Calu3 (cell line): ENCODE data around the gene CAPN15. TPM values are rescaled to one million over a fixed set of nuclear protein-coding genes. Genes with fewer than 3 reads are reported as not detected.
A peak's percentile ranks its signal among the peaks of the same experiment; 100 is the strongest.

ENCODE experiments used
- BruUV-seq: library from RNA; stranded (reverse); fragments of 400-500 nt; replicated peaks from 2 replicates; lab custom pipeline; 2021; lab: Mats Ljungman, UMichigan
- CTCF ChIA-PET: fragments of 300-600 bp; sonication (Branson Sonifier 250); formaldehyde crosslinking; loops from one replicate; lab custom pipeline; 2022; ENCODE audit warnings: antibody characterized with exemption; lab: Charles Lee
- DNase-seq: peaks from one replicate; pipeline ENCODE4 v3.0.0; 2022
- H3K27ac Mint-ChIP-seq: one replicate; pipeline ENCODE4 v1.8.0; 2022; ENCODE audit warnings: mixed read lengths; ENCODE audit not compliant: unreplicated experiment
- H3K27me3 Mint-ChIP-seq: one replicate; pipeline ENCODE4 v1.8.0; 2022; ENCODE audit warnings: mixed read lengths; ENCODE audit not compliant: unreplicated experiment
- H3K36me3 Mint-ChIP-seq: one replicate; pipeline ENCODE4 v1.8.0; 2022; ENCODE audit warnings: mild to moderate bottlenecking, moderate library complexity, mixed read lengths; ENCODE audit not compliant: insufficient read depth, unreplicated experiment
- H3K4me1 Mint-ChIP-seq: one replicate; pipeline ENCODE4 v1.8.0; 2022; ENCODE audit warnings: mild to moderate bottlenecking, low read depth, mixed read lengths; ENCODE audit not compliant: unreplicated experiment
- H3K4me3 Mint-ChIP-seq: one replicate; pipeline ENCODE4 v1.8.0; 2022; ENCODE audit warnings: mild to moderate bottlenecking, low read depth, moderate library complexity, mixed read lengths; ENCODE audit not compliant: unreplicated experiment
- H3K9me3 Mint-ChIP-seq: one replicate; pipeline ENCODE4 v1.8.0; 2022; ENCODE audit warnings: low read depth, mixed read lengths; ENCODE audit not compliant: unreplicated experiment
- intact Hi-C: fragments of 100-400 bp; cut with micrococcal nuclease; formaldehyde crosslinking; loops from one replicate; pipeline ENCODE4 v1.10.0; 2022; ENCODE audit not compliant: unreplicated experiment
- total RNA-seq: library from RNA; stranded (reverse); gene quantifications from 2 replicates; pipeline ENCODE4 v1.2.3, GENCODE V29; 2022
- TF ChIP-seq, protein P1 (sequence below): fragments of 200-600 bp; IDR thresholded peaks from one replicate; pipeline ENCODE4 v1.8.0; 2022; ENCODE audit warnings: antibody characterized with exemption; ENCODE audit not compliant: unreplicated experiment

Gene CAPN15
- total RNA-seq, 1 experiment from 2014 or later = 108 TPM

DNA sequence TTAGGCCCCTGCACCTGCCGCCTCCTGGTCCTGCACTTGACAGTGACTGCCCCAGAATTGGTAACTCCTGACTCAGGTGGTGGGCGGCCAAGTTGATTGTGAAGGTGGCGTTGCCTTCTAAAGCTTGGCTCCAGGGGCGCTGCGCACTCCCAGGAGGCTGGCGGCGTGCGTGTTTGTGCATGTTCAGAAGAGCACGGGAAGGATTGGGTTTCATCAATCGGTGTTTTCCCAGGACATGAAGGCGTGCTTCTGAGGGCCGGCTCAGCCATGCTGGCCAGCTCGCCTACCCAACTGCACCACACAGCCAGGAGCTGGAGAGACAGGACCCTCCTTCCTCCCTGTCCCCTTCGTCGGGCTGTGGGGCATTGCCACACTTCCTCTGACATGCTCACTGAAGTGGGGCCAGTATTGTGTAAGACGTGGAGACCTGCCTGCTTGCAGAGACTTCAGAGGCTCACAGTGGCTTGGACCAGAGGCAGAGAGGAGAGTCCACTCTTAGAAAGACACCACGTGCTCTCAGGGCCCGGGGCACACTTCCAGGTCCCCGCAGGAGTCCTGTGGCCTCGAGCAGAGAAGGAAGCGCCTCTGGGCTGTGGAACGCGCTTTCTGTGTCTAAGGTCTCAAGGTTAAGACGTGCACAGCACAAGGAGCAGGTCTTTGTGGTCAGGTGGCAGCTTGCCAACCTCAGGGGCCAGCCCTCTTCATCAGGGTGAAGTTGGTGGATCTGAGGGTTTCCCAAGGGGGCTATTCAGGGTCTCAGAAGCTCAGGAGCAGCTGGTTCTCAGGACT lies 65.2 kb downstream of the CAPN15 start:
- H3K4me1 Mint-ChIP-seq = peaks cover 59% of the 10 kb centered on the region
- no TSS peak for BruUV-seq
- H3K4me3 Mint-ChIP-seq = peak overlapping the region; percentile 92
- TF ChIP-seq, protein P1, sequence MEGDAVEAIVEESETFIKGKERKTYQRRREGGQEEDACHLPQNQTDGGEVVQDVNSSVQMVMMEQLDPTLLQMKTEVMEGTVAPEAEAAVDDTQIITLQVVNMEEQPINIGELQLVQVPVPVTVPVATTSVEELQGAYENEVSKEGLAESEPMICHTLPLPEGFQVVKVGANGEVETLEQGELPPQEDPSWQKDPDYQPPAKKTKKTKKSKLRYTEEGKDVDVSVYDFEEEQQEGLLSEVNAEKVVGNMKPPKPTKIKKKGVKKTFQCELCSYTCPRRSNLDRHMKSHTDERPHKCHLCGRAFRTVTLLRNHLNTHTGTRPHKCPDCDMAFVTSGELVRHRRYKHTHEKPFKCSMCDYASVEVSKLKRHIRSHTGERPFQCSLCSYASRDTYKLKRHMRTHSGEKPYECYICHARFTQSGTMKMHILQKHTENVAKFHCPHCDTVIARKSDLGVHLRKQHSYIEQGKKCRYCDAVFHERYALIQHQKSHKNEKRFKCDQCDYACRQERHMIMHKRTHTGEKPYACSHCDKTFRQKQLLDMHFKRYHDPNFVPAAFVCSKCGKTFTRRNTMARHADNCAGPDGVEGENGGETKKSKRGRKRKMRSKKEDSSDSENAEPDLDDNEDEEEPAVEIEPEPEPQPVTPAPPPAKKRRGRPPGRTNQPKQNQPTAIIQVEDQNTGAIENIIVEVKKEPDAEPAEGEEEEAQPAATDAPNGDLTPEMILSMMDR = no peak
- peak; percentile 51 for DNase-seq
- no peaks in the 10 kb centered on the region for H3K9me3 Mint-ChIP-seq
- peak overlapping the region; percentile 83 for H3K27ac Mint-ChIP-seq
- no peaks in the 10 kb centered on the region for H3K27me3 Mint-ChIP-seq
- H3K36me3 Mint-ChIP-seq = peaks cover 86% of the 10 kb centered on the region
- CTCF ChIA-PET = interaction anchor here (0.5 to 1.5 kb wide), 9 partner anchors 7 to 495 kb away, joined by 3 to 8 read pairs (median 3); partner anchors contain the start of genes METTL26 and WDR90
- intact Hi-C loops = loop anchor here (2.0 kb wide), 1 partner anchor 44 kb away; the partner anchor contains the start of gene METTL26

DNA sequence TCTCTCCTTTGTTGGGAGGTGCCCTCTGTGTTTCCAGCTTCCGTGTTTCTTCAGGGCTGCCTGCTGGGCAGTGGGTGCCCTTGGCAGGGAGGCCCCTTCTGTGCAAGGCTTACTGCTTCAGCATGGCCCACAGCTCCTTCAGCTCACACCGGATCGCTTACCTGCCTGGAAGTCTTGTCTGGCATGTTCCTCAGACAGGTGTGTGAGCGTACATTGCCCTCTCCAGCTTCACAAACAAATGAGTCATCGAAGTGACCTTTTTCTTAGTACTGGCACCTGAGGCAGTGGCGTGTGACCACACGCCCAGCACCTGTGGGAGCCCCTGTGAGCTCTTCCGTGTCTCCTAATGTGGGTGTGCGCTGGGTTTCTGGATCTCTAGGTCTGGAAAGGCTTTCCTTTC lies 65.9 kb downstream of the CAPN15 start:
- peak overlapping the region; percentile 92 for H3K4me3 Mint-ChIP-seq
- H3K36me3 Mint-ChIP-seq = peaks cover 86% of the 10 kb centered on the region
- H3K27me3 Mint-ChIP-seq = no peaks in the 10 kb centered on the region
- intact Hi-C loops = loop anchor here (2.0 kb wide), 1 partner anchor 43 kb away; the partner anchor contains the start of gene METTL26
- BruUV-seq = TSS peak; percentile 12
- H3K9me3 Mint-ChIP-seq = no peaks in the 10 kb centered on the region
- DNase-seq = peak; percentile 74
- CTCF ChIA-PET = interaction anchor here (0.6 to 1.5 kb wide), 8 partner anchors 8 to 496 kb away, joined by 3 to 8 read pairs (median 3); partner anchors contain the start of genes METTL26 and WDR90
- H3K4me1 Mint-ChIP-seq = peaks cover 59% of the 10 kb centered on the region
- TF ChIP-seq, protein P1 = no peak
- peak overlapping the region; percentile 83 for H3K27ac Mint-ChIP-seq

DNA sequence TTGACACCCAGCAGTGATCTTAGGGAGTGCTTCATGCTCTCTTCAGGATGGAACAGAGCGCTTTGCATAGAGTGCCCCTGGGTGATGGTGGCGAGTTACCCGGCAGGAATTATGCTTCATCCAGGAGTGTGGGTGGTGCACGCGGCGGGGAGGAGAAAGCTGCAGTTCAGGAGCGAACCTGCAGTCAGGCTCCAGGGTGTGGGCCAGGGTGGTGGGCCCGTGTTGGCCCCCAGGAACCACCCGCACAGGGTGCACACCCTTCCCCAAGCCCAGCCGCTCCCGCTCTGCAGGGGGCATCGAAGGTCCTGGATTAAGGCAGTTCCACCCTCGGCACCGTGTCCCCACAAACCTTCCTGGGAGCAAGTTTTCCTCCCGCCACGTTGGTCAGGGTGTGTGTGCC lies 66.3 kb downstream of the CAPN15 start:
- Mint-ChIP-seq H3K9me3 (no peaks in the 10 kb centered on the region), H3K4me3 (peak overlapping the region; percentile 92), H3K36me3 (peaks cover 86% of the 10 kb centered on the region), H3K27me3 (no peaks in the 10 kb centered on the region), H3K27ac (peak overlapping the region; percentile 83), H3K4me1 (peaks cover 59% of the 10 kb centered on the region)
- intact Hi-C loops = loop anchor here (2.0 kb wide), 1 partner anchor 43 kb away; the partner anchor contains the start of gene METTL26
- no peak for DNase-seq
- TF ChIP-seq, protein P1 = no peak
- no TSS peak for BruUV-seq
- CTCF ChIA-PET = interaction anchor here (0.8 to 1.5 kb wide), 7 partner anchors 8 to 497 kb away, joined by 3 to 8 read pairs (median 3); partner anchors contain the start of genes METTL26 and WDR90

DNA sequence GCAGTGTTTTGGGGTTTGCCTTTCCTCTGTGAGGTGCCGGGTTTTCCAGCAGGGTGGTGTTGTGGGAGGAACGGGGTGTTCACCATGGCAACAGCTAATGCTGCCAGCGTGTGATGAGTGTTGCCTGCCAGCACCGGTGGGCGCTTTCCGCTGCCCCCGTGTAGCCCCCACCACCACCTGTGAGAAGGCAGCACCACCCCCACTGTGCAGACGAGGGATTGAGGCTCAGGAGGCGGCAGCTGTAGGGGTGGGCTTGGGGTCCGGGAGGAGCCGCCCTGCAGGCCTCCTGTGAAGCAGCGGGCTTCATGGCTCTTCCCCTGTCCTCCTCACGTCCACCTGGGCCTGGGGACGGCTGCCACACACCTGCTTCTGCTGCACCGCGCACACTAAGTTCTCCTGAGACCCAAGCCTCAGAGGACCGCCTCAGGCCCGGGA lies 67.6 kb downstream of the CAPN15 start:
- BruUV-seq = no TSS peak
- CTCF ChIA-PET = no interaction called here
- Mint-ChIP-seq H3K4me3 (peak overlapping the region; percentile 92), H3K4me1 (peaks cover 59% of the 10 kb centered on the region), H3K27ac (no peak overlapping the region), H3K9me3 (no peaks in the 10 kb centered on the region), H3K27me3 (no peaks in the 10 kb centered on the region), H3K36me3 (peaks cover 75% of the 10 kb centered on the region)
- no peak for DNase-seq
- TF ChIP-seq, protein P1 = no peak
- intact Hi-C loops = no loop called here
